RPMI7951 (cell line): ENCODE results near the gene PXDN. TPM values are rescaled to one million over a fixed set of nuclear protein-coding genes. Genes with fewer than 3 reads are reported as not detected.
"Not testable (repeated sequence)": the region's sequence is repeated elsewhere in the genome, so short reads cannot be mapped to it uniquely, and the experiment has no call there.

ENCODE experiments used
- DNase-seq: peaks from one replicate; pipeline ENCODE4 v3.0.0-alpha.2; 2012; ENCODE audit warnings: low read depth
- total RNA-seq: library from RNA; depleted of rRNA; stranded (reverse); fragments of >200 nt; shearing (Covaris generic); gene quantifications from 2 replicates; pipeline ENCODE4 v1.2.3, GENCODE V29; 2014

Gene PXDN
- total RNA-seq, 1 experiment from 2014 or later: 272 TPM

- DNase-seq: peak; percentile 90
Measured at GRCh38 chr2:1742681-1743395, 1.5 kb downstream of the PXDN start.

DNA sequence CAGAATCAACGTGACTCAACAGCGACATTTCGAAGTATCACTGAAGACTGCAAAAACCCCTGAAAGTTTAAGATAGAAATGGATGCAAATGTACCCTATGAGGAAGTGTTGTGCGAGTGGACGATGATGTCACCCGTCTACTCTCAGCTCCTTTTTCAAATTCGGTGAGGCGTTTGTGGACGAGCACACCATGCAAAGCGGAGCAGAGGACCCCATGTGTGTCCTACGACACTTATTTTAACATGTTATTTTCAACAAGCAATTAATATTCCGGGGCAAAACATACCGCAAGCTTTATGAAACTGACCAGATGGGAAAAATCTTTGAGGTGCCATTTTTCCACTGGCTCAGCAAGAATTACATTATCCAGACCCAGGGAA, 2.0 kb downstream of the PXDN start:
- peak; percentile 47 for DNase-seq

- DNase-seq: no peak
Measured at GRCh38 chr2:1741851-1742250, 2.5 kb downstream of the PXDN start.

GRCh38 chr2:1740716-1741589, 3.4 kb downstream of the PXDN start:
- DNase-seq: peak; percentile 74

GRCh38 chr2:1739961-1740715, 4.2 kb downstream of the PXDN start:
- DNase-seq: peak; percentile 83

GRCh38 chr2:1739322-1739957, 4.9 kb downstream of the PXDN start:
- no peak for DNase-seq

GRCh38 chr2:1738646-1739302, 5.5 kb downstream of the PXDN start:
- DNase-seq: peak; percentile 82

GRCh38 chr2:1738163-1738562, 6.2 kb downstream of the PXDN start:
- DNase-seq: no peak

- peak; percentile 99 for DNase-seq
Measured at GRCh38 chr2:1736997-1737480, 7.3 kb downstream of the PXDN start.

GRCh38 chr2:1736045-1736444, 8.3 kb downstream of the PXDN start:
- DNase-seq: peak; percentile 87

DNA sequence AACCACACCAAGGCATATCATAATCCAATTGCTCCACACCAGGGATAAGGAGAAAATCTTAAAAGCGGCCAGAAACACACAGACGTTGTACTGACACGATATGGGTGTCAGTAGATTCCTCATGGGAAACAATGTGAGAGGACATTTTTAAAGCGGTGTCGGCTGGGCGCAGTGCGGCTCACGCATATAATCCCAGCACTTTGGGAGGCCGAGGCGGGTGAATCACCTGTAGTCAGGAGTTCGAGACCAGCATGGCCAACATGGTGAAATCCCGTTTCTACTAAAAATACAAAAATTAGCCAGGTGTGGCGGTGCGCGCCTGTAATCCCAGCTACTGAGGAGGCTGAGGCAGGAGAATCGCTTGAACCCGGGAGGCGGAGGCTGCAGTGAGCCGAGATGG, 11.0 kb downstream of the PXDN start:
- not testable (repeated sequence) for DNase-seq

DNA sequence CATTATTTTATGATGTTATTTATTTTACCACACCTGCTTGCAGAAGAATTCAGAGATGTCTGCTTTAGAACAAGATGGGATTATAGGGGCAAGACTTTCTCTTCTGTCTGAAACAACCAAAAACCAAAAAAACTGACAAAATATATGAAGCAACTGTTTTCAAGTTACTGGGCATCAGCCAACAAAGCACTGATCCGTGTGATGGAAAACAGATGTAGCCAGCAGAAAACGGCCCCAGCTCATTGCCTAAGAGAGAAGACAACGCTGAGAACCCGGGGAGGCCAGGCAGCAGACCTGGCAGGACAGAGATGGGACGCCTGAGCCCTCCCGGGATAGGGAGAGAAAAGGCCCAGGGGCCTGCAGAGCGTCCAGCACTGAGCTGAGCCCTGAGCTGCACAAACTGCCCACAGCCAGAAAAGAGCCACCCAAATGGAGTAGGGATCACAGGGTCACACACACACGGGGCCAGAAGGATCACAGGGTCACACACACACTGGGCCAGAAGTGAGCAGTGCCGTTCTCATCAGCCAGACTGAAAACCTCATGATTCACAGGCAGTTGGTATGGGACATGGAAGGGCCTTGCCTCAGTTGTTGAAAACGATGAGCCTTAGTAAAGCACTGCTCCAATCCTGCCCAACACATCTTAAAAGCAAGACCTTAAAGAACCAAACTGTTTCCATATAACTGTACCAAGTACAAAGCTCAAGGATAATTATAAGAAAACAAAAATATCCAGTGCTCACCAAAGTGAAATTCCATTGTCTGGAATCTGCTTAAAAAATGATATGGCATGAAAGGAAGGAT, 12.1 kb downstream of the PXDN start:
- DNase-seq: peak; percentile 99

GRCh38 chr2:1731447-1731962, 12.8 kb downstream of the PXDN start:
- peak; percentile 98 for DNase-seq

DNA sequence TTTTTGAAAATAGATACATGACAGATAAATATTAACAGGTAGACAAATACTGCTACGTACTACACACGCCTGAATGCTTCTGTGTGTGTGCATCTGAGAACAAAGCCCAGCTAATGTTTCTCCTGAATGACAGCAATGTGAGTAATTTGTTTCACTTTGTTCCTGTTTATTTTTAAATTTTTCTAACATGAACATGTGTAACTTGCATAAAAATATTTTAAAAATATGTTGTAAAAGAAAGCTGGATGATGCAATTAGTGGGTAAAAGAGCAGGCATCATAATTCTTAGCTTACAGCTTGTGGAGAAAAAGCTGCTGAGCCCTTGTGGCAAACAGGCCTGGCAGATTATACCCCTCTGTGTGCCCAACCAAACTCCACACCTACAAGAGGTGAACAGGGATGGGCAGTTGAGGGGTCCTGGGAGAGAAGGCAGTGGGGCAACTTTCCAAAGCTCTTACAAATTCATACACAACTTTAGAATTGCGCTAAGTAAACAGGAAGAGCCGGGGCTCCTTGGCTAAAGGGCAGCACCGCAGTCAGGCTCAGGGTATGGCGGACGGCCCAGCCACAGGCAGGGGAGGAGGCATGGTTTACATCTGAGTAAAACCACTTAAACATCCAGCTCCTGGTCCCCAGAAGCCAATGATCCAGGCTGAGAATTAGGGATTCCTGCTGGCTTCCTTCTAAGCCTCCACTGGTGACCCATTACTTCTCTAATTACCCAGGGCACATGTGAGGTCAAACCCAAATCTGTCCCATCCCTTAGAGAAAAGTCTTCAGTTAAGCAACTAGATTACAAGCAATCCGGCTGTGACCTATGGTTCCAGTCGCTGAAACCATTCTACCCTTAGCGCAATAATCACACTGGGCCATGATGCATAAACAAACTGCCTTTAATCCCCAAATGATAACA, 14.0 kb downstream of the PXDN start:
- DNase-seq: peak; percentile 93

GRCh38 chr2:1729242-1729641, 15.1 kb downstream of the PXDN start:
- no peak for DNase-seq

DNA sequence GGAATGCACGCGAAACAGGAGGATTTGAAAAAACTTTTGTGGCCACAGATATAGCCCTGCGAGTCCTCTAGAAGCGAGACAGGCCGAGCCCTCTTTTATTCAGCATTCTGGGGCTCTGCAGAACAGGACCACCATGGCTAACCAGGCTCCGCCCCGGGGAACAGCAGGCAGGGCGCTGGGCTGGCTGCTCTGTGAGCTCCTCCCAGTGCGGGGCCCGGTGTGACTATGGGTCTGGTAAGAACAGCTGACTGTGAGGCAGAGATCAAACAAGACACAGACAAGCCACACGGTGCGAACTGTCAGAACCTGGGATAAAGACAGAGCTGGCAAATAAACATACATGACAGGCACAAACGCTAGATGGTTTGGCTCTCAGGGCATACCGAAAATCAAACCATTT, 15.5 kb downstream of the PXDN start:
- peak; percentile 72 for DNase-seq

DNA sequence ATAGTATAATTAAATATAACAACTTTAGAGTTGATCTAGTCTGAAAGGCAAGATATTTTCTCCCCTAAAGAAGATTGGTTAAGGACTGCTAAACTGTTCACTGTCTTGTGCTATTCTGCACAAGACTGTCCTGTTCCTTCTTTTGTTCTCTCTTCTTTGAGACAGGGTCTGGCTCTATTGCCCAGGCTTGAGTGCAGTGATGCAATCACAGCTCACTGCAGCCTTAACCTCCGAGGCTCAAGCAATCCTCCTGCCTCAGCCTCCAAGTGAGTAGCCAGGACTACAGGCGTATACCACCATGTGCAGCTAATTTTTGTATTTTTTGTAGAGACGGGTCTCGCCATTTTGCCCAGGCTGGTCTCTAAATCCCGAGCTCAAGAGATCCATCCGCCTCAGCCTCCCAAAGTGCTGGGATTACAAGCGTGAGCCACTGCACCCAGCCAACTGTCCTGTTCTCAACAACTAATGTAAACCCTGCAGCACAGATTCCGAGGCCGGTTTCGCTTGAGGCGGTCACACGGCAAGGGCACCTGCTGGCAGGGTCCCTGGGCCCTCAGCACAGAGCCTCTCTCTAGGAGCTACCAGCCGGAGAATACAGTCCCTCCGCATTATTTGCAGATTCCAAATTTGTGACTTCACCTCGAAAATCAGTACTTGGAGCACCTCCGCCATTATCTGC, 16.4 kb downstream of the PXDN start:
- no peak for DNase-seq

GRCh38 chr2:1727101-1727771, 17.1 kb downstream of the PXDN start:
- DNase-seq: peak; percentile 80
